ENCODE data around the gene C11orf21.

C11orf21 gene

GRCh38 chr11:2258501-2259465, 42.9 kb downstream of the C11orf21 start:
- DNase-seq, result no peak

- DNase-seq, result no peak
These were observed 44.6 kb downstream of the C11orf21 start for GRCh38 chr11:2256951-2257700.

- DNase-seq, result no peak
These were observed 45.3 kb downstream of the C11orf21 start for GRCh38 chr11:2256293-2256913.

GRCh38 chr11:2252018-2252417, 49.7 kb downstream of the C11orf21 start:
- DNase-seq, result no peak

GRCh38 chr11:2251138-2251537, 50.6 kb downstream of the C11orf21 start:
- DNase-seq, result no peak

GRCh38 chr11:2250485-2250884, 51.2 kb downstream of the C11orf21 start:
- no peak for DNase-seq

- DNase-seq, result no peak
These were observed 51.7 kb downstream of the C11orf21 start for GRCh38 chr11:2250041-2250440.

- no peak for DNase-seq
These were observed 52.4 kb downstream of the C11orf21 start for GRCh38 chr11:2249189-2249916.

- no peak for DNase-seq
These were observed 53.0 kb downstream of the C11orf21 start for GRCh38 chr11:2248762-2249161.

- DNase-seq, result no peak
These were observed 53.5 kb downstream of the C11orf21 start for GRCh38 chr11:2248242-2248641.

GRCh38 chr11:2247496-2247895, 54.2 kb downstream of the C11orf21 start:
- no peak for DNase-seq
